HL-60 (cell line): ENCODE measurements around the gene MAGOHB.

Source experiments
- DNase-seq, 2 experiments: peaks; one replicate each; pipeline ENCODE4 v3.0.0-alpha.2; 2010 to 2020; ENCODE audit warnings: low read depth in 1 of 2, low spot score in 1 of 2
- H3K27ac ChIP-seq: fragments of 250-450 bp; sonication (Bioruptor Pico); replicated peaks from 2 replicates; pipeline ENCODE4 v1.5.1; 2020; ENCODE audit warnings: mild to moderate bottlenecking, moderate library complexity
- H3K27me3 ChIP-seq: fragments of 250-450 bp; sonication (Bioruptor Pico); 2 replicates; pipeline ENCODE4 v1.5.1; 2021; ENCODE audit warnings: mild to moderate bottlenecking, moderate library complexity; ENCODE audit not compliant: insufficient read depth, poor library complexity, severe bottlenecking
- H3K4me3 ChIP-seq: replicated peaks from 2 replicates; pipeline ENCODE4 v1.5.1; 2011; ENCODE audit warnings: mild to moderate bottlenecking, control low read depth, low read length; ENCODE audit not compliant: insufficient read depth
- CTCF ChIP-seq: IDR thresholded peaks from one replicate; pipeline ENCODE4 v1.5.1; 2011; ENCODE audit warnings: low read length, control low read depth, inconsistent platforms; ENCODE audit not compliant: insufficient read depth
- GABPA ChIP-seq: IDR thresholded peaks from 2 replicates; pipeline ENCODE4 v1.6.1; 2012; ENCODE audit warnings: low read depth
- POLR2AphosphoS5 ChIP-seq: IDR thresholded peaks from 2 replicates; pipeline ENCODE4 v1.6.1; 2012; ENCODE audit warnings: low read depth
- REST ChIP-seq: IDR thresholded peaks from 2 replicates; pipeline ENCODE4 v1.6.1; 2012; ENCODE audit warnings: low read depth; ENCODE audit not compliant: insufficient replicate concordance
- SPI1 ChIP-seq: IDR thresholded peaks from 2 replicates; pipeline ENCODE4 v1.6.1; 2012; ENCODE audit warnings: low read depth, mild to moderate bottlenecking, borderline replicate concordance

MAGOHB gene

DNA sequence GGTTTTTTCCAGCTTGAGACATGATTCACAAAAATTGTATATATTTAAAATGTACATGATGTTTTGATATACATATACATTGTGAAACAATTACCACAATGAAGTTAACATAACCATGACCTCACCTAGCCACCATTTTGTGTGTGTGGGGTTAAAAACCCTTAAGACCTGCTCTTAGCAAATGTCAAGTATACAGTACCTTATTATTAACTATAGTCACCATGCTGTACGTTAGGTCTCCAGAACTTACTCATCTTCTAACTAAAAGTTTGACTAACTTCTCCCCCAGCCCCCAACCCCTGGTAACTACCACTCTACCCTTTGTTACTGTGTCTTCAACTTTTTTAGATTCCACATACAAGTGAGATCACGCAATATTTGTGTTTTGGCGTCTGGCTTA, 55.1 kb downstream of the MAGOHB start:
- Histone ChIP-seq H3K27ac (no peak overlapping the region), H3K4me3 (no peak overlapping the region), H3K27me3 (no peaks in the 10 kb centered on the region)
- no peak for DNase-seq
- TF ChIP-seq REST (no peak), POLR2AphosphoS5 (no peak), CTCF (no peak), SPI1 (no peak), GABPA (no peak)

DNA sequence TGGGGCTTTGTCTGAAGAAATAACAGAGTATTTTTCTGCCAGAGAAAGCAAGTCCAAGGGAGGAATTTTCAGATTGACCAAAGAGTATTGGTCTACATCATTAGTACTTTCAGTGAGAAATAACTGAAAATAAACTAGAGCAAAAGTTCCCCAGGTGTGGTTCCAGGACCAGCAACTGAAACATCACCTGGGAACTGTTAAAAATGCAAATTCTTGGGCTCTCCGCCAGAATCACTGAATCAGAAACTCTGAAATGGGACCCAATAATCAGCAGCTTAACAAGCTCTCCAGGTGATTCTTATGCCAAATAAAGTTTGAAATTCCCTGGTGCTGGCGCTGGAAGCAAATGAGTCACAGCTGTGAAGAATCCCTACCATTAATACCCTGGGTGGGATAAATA, 55.6 kb downstream of the MAGOHB start:
- Histone ChIP-seq H3K27ac (no peak overlapping the region), H3K27me3 (no peaks in the 10 kb centered on the region), H3K4me3 (no peak overlapping the region)
- no peak for DNase-seq
- TF ChIP-seq REST = no peak

GRCh38 chr12:10557329-10557728, 56.1 kb downstream of the MAGOHB start:
- no peaks in the 10 kb centered on the region for H3K27me3 ChIP-seq
- TF ChIP-seq CTCF = no peak
- no peak for TF ChIP-seq SPI1
- TF ChIP-seq GABPA = no peak
- no peak for TF ChIP-seq POLR2AphosphoS5
- no peak for TF ChIP-seq REST
- no peak overlapping the region for H3K27ac ChIP-seq
- H3K4me3 ChIP-seq = no peak overlapping the region
- no peak for DNase-seq
